Endodermal cell (in vitro differentiated cells): ENCODE data around the gene CPNE5. TPM values are rescaled to one million over a fixed set of nuclear protein-coding genes. Genes with fewer than 3 reads are reported as not detected.

ENCODE experiments used
- DNase-seq: peaks from one replicate; pipeline ENCODE4 v3.0.0-alpha.2; 2017
- H3K27ac ChIP-seq: 2 replicates; pipeline ENCODE4 v1.5.1; 2013; ENCODE audit warnings: mild to moderate bottlenecking, low read depth, low read length, moderate library complexity
- H3K27me3 ChIP-seq: 2 replicates; pipeline ENCODE4 v1.6.1; 2013; ENCODE audit warnings: mild to moderate bottlenecking, low read length, moderate library complexity; ENCODE audit not compliant: insufficient read depth, control insufficient read depth, poor library complexity, severe bottlenecking
- H3K36me3 ChIP-seq: 2 replicates; pipeline ENCODE4 v1.7.0; 2013; ENCODE audit warnings: mild to moderate bottlenecking, low read length, moderate library complexity; ENCODE audit not compliant: control insufficient read depth, insufficient read depth
- H3K4me1 ChIP-seq: one replicate; pipeline ENCODE4 v1.7.0; 2013; ENCODE audit warnings: low read length; ENCODE audit not compliant: control insufficient read depth, insufficient read depth
- H3K4me3 ChIP-seq: 2 replicates; pipeline ENCODE4 v1.5.1; 2013; ENCODE audit warnings: mild to moderate bottlenecking, low read length, moderate library complexity
- H3K9ac ChIP-seq: 2 replicates; pipeline ENCODE4 v1.6.1; 2013; ENCODE audit warnings: mild to moderate bottlenecking, low read length, moderate library complexity; ENCODE audit not compliant: poor library complexity, severe bottlenecking; ENCODE audit errors: extremely low read depth
- H3K9me3 ChIP-seq: 2 replicates; pipeline ENCODE4 v1.6.1; 2013; ENCODE audit warnings: mild to moderate bottlenecking, low read length, moderate library complexity; ENCODE audit not compliant: control insufficient read depth
- H3K27ac Mint-ChIP-seq: 2 replicates; pipeline ENCODE4 v1.8.0; 2020; ENCODE audit warnings: mixed read lengths
- H3K27me3 Mint-ChIP-seq: 2 replicates; pipeline ENCODE4 v1.8.0; 2021; ENCODE audit warnings: mild to moderate bottlenecking, mixed read lengths; ENCODE audit not compliant: insufficient read depth
- H3K36me3 Mint-ChIP-seq: 2 replicates; pipeline ENCODE4 v1.8.0; 2020; ENCODE audit warnings: low read depth, mixed read lengths
- H3K4me1 Mint-ChIP-seq: 2 replicates; pipeline ENCODE4 v1.8.0; 2020; ENCODE audit warnings: mixed read lengths
- H3K4me3 Mint-ChIP-seq: 2 replicates; pipeline ENCODE4 v1.8.0; 2020; ENCODE audit warnings: mild to moderate bottlenecking, moderate library complexity, mixed read lengths
- H3K9me3 Mint-ChIP-seq: 2 replicates; pipeline ENCODE4 v1.8.0; 2020; ENCODE audit warnings: mild to moderate bottlenecking, mixed read lengths
- CTCF ChIP-seq: fragments of 200-600 bp; sonication (generic); conservative IDR thresholded peaks from 2 replicates; pipeline ENCODE4 v1.5.0; 2021; ENCODE audit warnings: antibody characterized with exemption, mild to moderate bottlenecking
- WGBS, 2 experiments: methylation state at CpG; one replicate each; pipeline versions ENCODE4 v1.1.5 to v1.1.7; 2013; ENCODE audit warnings: missing lambda C conversion rate in 2 of 2, mixed read lengths in 1 of 2; ENCODE audit not compliant: insufficient coverage in 1 of 2, insufficient read length in 1 of 2; 5-methylcytosine and 5-hydroxymethylcytosine counted together
- total RNA-seq, 2 donors: library from RNA; stranded (reverse); fragmentation: NEBNext Ultra II Directional in 1 of 2; extraction: Animal tissue kit (Norgen Biotek cat#: 25700) in 1 of 2; gene quantifications; 2 replicates in 1 of 2; 3 replicates in 1 of 2; pipeline ENCODE4 v1.2.1, GENCODE V29; 2021

CPNE5 gene
- total RNA-seq, 2 donors from 2014 or later = 0.26 to 0.42 TPM

- H3K36me3 Mint-ChIP-seq = no peaks in the 10 kb centered on the region
- TF ChIP-seq CTCF = no peak
- peak; percentile 37 for DNase-seq
- H3K4me1 Mint-ChIP-seq = peaks cover 5% of the 10 kb centered on the region
- H3K36me3 ChIP-seq = no peaks in the 10 kb centered on the region
- WGBS, 2 experiments = 86 to 95% methylated on average over 3 to 5 of the region's 5 CpGs
- H3K27me3 ChIP-seq = no peaks in the 10 kb centered on the region
- no peak overlapping the region for H3K4me3 Mint-ChIP-seq
- no peak overlapping the region for H3K27ac ChIP-seq
- no peaks in the 10 kb centered on the region for H3K9me3 ChIP-seq
- H3K27ac Mint-ChIP-seq = no peak overlapping the region
- H3K9me3 Mint-ChIP-seq = no peaks in the 10 kb centered on the region
- H3K4me3 ChIP-seq = no peak overlapping the region
- peaks cover 12% of the 10 kb centered on the region for H3K27me3 Mint-ChIP-seq
- H3K9ac ChIP-seq = no peak overlapping the region
- H3K4me1 ChIP-seq = peaks cover 6% of the 10 kb centered on the region
These were observed 136.1 kb downstream of the CPNE5 start for GRCh38 chr6:36703081-36703606.

GRCh38 chr6:36702656-36703055 lies 136.6 kb downstream of the CPNE5 start:
- DNase-seq = peak; percentile 50
- Histone ChIP-seq H3K9me3 (no peaks in the 10 kb centered on the region), H3K27me3 (no peaks in the 10 kb centered on the region), H3K36me3 (no peaks in the 10 kb centered on the region), H3K9ac (no peak overlapping the region), H3K27ac (no peak overlapping the region), H3K4me3 (no peak overlapping the region), H3K4me1 (peaks cover 6% of the 10 kb centered on the region)
- H3K36me3 Mint-ChIP-seq = no peaks in the 10 kb centered on the region
- peaks cover 5% of the 10 kb centered on the region for H3K4me1 Mint-ChIP-seq
- no peaks in the 10 kb centered on the region for H3K9me3 Mint-ChIP-seq
- H3K27ac Mint-ChIP-seq = no peak overlapping the region
- TF ChIP-seq CTCF = no peak
- WGBS, 2 experiments = 92 to 100% methylated on average over 2 to 3 of the region's 3 CpGs
- H3K4me3 Mint-ChIP-seq = no peak overlapping the region
- peaks cover 12% of the 10 kb centered on the region for H3K27me3 Mint-ChIP-seq

GRCh38 chr6:36701401-36701991 lies 137.7 kb downstream of the CPNE5 start:
- H3K27ac Mint-ChIP-seq = no peak overlapping the region
- H3K36me3 Mint-ChIP-seq = no peaks in the 10 kb centered on the region
- TF ChIP-seq CTCF = peak; percentile 75
- H3K27ac ChIP-seq = no peak overlapping the region
- H3K4me3 Mint-ChIP-seq = no peak overlapping the region
- peak; percentile 72 for DNase-seq
- no peak overlapping the region for H3K4me3 ChIP-seq
- H3K27me3 ChIP-seq = no peaks in the 10 kb centered on the region
- H3K9me3 ChIP-seq = no peaks in the 10 kb centered on the region
- no peak overlapping the region for H3K9ac ChIP-seq
- peaks cover 6% of the 10 kb centered on the region for H3K4me1 ChIP-seq
- no peaks in the 10 kb centered on the region for H3K9me3 Mint-ChIP-seq
- H3K36me3 ChIP-seq = no peaks in the 10 kb centered on the region
- H3K27me3 Mint-ChIP-seq = peaks cover 12% of the 10 kb centered on the region
- WGBS, 2 experiments = 93 to 94% methylated on average over 2 to 3 of the region's 3 CpGs
- H3K4me1 Mint-ChIP-seq = peaks cover 5% of the 10 kb centered on the region
